GM19328 (cell line): ENCODE measurements around the gene ATXN7.
A peak's percentile ranks its signal among the peaks of the same experiment; 100 is the strongest.

Source experiments
- ATAC-seq: cut with Tn5 transposase; IDR thresholded peaks from one replicate; pipeline ENCODE4 v1.9.1; 2021; ENCODE audit warnings: mild to moderate bottlenecking, moderate library complexity; ENCODE audit not compliant: unreplicated experiment

Gene ATXN7

GRCh38 chr3:63862804-63863149 lies 890 bp upstream of the ATXN7 start:
- ATAC-seq, result no peak

GRCh38 chr3:63864008-63864964 lies 619 bp downstream of the ATXN7 start:
- peak; percentile 43 for ATAC-seq

- ATAC-seq, result no peak
Measured at GRCh38 chr3:63864965-63865327, 1.3 kb downstream of the ATXN7 start.

- ATAC-seq, result no peak
Measured at GRCh38 chr3:63867225-63867624, 3.6 kb downstream of the ATXN7 start.

- ATAC-seq, result no peak
Measured at GRCh38 chr3:63869940-63870614, 6.4 kb downstream of the ATXN7 start.

- no peak for ATAC-seq
Measured at GRCh38 chr3:63870615-63871005, 6.9 kb downstream of the ATXN7 start.

GRCh38 chr3:63872135-63872924 lies 8.7 kb downstream of the ATXN7 start:
- no peak for ATAC-seq

GRCh38 chr3:63874769-63875168 lies 11.1 kb downstream of the ATXN7 start:
- no peak for ATAC-seq

GRCh38 chr3:63875510-63875909 lies 11.8 kb downstream of the ATXN7 start:
- ATAC-seq, result no peak

- no peak for ATAC-seq
Measured at GRCh38 chr3:63876260-63876659, 12.6 kb downstream of the ATXN7 start.

GRCh38 chr3:63877737-63878393 lies 14.2 kb downstream of the ATXN7 start:
- ATAC-seq, result no peak

- ATAC-seq, result no peak
Measured at GRCh38 chr3:63878394-63879060, 14.9 kb downstream of the ATXN7 start.

- no peak for ATAC-seq
Measured at GRCh38 chr3:63880653-63881052, 17.0 kb downstream of the ATXN7 start.

- ATAC-seq, result no peak
Measured at GRCh38 chr3:63886858-63887257, 23.2 kb downstream of the ATXN7 start.

- ATAC-seq, result no peak
Measured at GRCh38 chr3:63891518-63891917, 27.9 kb downstream of the ATXN7 start.

- ATAC-seq, result no peak
Measured at GRCh38 chr3:63892773-63893352, 29.2 kb downstream of the ATXN7 start.

- ATAC-seq, result no peak
Measured at GRCh38 chr3:63895422-63896189, 31.9 kb downstream of the ATXN7 start.

- ATAC-seq, result no peak
Measured at GRCh38 chr3:63896332-63897030, 32.8 kb downstream of the ATXN7 start.

GRCh38 chr3:63900010-63900409 lies 36.3 kb downstream of the ATXN7 start:
- no peak for ATAC-seq
